GM19467 (cell line): ENCODE measurements around the gene VPS54.
"Not testable (repeated sequence)": the region's sequence is repeated elsewhere in the genome, so short reads cannot be mapped to it uniquely, and the experiment has no call there.

Source experiments
- ATAC-seq: cut with Tn5 transposase; IDR thresholded peaks from one replicate; pipeline ENCODE4 v1.9.1; 2021; ENCODE audit warnings: mild to moderate bottlenecking, moderate library complexity; ENCODE audit not compliant: unreplicated experiment

VPS54 gene

DNA sequence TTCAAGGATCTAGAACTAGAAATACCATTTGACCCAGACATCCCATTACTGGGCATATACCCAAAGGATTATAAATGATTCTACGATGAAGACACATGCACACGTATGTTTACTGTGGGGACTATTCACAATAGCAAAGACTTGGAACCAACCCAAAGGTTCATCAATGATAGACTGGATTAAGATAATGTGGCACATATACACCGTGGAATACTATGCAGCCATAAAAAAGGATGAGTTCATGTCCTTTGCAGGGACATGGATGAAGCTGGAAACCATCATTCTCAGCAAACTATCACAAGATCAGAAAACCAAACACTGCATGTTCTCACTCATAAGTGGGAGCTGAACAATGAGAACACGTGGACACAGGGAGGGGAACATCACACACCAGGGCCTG, 87.1 kb downstream of the VPS54 start:
- not testable (repeated sequence) for ATAC-seq

DNA sequence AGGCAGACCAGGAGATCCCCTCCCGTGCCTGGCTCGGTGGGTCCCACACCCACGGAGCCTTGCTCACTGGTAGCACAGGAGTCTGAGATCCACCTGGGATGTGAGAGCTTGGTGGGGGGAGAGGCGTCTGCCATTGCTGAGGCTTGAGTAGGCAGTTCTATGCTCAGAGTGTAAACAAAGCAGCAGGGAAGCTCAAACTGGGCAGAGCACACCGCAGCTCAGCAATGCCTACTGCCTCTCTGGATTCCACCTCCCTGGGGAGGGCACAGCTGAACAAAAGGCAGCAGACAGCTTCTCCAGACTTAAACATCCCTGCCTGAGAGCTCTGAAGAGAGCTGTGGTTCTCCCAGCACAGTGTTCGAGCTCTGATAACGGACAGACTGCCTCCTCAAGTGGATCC, 92.4 kb downstream of the VPS54 start:
- ATAC-seq: no peak

DNA sequence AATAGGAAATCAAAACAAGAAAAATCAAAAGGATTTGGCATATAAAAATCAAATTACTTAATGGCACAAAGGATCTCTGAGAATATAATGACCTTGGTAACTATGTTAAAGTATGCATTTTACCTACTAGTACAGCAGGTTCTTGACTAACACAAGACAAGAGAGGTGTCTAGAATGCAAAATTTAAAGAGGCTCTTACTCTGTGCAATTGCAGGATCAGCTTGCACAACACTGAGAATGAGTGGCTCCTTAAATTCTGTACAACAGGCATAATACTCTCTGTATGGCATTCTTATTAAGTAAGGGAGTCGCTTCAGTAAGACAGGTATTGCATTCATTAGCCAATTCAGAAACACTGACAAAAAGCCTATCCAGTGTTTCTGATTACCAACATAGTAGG, 104.9 kb downstream of the VPS54 start:
- ATAC-seq: no peak

DNA sequence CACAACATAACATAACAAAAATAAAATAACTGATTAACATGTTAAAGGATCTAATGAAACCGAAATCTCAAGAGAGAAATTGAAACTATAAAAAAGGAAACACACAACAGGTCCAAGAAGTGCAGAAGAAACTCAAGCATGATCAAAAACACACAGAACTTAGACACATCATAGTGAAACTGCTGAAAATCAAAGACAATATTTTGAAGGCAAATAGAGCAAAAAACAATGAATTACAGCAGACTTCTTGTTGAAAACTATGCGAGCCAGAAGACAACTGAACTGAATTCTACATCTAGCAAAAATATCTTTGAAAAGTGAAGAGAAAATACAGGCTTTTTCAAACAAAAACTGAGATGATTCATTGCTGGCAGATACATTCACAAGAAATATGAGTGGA, 116.2 kb downstream of the VPS54 start:
- no peak for ATAC-seq

DNA sequence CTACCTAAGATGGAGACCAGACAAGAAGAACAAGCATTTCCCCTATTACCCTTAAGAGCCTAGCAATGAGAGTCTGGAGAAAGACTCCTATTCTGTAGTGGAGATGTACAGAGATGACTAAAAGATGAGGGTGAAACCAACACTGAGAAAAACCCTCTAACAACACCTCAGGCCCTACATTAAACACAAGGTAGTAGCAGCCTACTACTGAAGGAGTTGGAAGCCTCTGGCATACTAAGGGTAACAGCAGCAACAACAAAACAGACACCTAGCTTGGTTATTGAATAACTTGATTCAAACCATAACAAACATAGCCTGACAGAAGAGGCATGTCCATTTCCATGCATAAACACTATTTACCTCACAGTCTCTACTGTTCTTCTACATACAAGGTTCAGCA, 117.1 kb downstream of the VPS54 start:
- ATAC-seq: no peak

DNA sequence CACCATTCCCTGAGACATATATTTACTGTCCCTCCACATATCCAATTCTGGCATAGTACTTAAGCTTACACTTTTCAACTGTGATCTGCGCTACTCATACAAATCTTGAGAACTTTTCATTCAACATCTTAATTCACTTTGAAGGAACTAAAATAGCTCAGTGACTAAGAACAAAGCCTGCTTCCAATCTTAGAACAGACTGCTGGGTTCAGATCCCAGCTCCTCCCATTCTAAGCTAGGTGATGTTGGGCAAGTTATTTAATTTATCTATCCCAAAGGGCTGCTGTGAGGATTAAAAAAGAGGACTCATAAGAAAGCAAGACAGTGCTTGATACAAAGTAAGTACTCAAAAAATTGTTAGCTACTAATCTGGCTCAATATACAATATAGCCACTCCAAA, 119.6 kb downstream of the VPS54 start:
- no peak for ATAC-seq

DNA sequence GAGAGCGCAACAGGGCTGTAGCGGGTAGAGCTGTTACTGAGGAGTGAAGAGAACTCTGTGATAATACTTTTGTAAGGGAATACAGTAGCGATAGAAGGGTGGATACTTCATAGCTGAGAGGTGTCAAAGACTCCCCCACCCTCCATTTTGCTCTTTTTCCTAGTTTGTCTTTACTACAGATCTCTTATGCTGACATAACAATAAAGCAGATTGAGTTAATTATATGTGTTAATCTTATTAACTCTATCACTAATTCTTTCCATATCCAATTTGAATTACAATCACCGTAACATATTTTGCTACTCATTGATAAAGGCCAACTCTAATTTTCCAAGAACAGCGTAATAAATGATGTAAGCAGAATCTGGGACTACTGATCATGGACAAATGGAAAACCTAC, 120.4 kb downstream of the VPS54 start:
- ATAC-seq: no peak

DNA sequence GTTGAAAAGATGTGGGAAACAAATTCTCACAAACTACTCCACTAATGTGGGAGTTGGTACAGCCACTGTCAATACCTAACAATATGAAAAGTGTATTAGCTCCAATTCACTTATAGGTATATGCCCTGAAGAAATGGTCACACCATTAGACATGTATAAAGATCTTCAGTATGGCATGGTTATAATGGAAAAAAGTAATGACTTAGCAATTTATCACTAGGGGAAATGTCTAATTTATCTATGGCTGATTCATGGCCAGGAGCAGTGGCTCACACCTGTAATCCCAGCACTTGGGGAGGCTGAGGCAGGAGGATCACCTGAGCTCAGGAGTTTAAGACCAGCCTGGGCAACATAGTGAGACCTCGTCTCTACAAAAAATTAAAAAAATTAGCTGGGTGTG, 125.1 kb downstream of the VPS54 start:
- no peak for ATAC-seq

DNA sequence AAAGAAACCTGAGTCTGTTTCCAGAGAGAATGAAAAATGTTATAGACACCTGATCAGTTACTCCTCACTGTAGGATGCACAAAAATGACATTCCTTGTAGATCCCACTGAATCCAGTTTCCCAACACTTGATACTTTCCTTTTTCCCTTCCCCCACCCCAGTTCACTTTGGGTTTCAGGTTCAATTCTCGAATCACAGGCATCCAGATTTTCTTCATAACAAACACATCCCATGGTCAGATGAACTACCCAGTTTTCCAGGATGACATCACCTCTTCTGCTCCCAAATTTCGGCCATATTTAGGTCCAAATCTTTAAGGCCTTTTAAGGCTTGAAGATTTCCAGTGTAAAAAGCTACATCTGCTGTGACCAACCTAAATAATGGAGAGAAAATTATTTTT, 126.1 kb downstream of the VPS54 start:
- no peak for ATAC-seq

DNA sequence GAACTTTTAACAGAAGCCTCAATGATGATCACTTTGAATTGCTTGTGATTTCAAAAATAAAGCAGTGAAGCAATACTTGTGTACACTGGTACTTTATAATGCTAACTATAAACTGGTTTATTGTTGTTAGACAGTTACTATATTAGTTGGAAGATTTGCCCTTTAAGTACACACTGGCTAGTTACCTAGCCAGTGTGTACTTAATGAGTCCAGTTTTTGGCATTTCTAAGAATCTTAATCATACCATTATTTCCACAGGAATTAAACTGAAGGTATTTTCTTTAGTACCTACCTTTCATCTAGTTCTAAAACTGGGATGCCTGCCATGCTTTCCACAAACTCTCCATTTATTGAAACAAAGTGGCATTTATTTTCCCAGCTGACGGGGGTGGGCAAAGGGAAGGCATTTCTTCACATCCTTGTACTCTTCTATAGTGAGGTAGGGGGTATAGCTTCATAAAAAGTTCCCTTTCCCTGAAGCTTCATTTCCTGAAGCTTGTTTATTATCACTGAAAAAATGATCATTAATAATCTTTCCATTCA, 127.7 kb downstream of the VPS54 start:
- no peak for ATAC-seq

DNA sequence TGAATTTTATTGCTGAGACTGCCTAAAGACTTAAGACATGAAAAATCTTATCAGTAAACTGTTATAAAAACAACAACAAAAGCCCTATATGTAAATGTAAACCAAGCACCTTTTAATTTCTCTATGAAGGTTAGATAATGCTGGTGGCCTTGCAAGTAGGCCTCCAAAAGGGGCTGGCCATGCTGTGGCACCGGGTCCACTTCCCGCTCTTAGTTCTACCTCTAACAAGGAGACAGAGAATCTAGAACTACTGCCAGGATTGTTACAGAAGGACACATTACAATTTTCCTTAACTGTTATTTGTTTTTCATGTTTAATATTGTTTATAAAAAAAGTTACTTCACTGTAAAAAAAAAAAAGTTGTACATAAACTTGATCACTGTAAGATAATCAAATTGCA, 128.6 kb downstream of the VPS54 start:
- ATAC-seq: no peak

DNA sequence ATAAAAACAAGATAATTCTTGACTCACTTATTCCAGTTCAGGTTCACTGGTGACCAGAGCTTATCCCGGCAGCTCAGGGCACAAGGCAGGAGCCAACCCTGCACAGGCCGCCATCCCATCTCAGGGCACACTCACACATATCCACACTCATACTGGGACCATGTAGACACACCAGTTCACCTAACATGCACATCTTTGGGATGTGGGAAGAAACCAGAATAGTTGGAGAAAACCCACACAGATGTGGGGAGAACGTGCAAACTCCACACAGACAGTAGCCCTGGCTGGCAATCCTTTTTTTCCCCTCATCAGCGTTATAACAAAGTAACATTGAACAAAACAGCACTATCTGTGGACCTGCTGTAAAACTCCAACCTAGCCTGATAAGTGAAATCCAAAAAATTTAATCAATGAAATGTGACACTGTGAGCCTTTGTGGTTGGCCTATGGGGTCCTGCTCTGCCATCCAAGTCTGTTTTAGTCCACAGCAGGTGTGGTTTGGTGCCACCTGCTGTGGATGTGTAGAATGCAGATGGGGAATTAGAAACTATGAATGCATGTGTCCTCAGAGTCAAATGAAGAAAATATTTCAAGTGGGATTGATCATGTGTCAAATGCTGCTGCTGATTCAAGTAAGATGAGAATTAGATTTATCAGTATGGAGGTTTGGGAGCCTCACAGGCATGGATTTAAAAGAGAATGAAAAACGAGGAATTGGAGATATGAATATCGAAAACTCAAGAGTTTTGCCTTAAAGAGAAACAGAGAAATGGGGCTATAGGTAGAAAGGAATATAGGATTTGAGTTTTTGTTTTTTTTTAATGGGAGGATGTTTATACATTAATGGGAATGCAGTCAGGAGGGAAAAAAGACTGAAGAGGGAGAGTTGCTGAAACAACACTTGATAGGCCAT, 130.5 kb downstream of the VPS54 start:
- ATAC-seq: peak; percentile 74

DNA sequence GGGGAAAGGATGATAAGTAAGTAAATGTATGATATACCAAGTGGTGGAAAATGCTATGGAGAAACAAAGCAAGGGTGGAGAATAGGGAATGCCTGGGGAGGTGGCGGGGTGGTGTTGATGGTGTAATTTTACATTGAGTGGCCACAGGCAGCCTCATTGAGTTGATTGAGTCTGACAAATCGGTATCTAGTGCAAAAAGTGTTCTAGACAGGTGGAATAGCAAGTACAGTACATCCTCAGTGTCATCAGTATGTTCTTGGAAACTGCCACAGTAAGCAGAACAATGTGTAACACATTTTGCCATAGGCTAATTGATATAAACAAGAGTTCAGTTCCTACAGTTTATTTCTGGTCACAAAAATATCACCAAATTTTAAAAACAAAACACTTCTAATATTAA, 131.2 kb downstream of the VPS54 start:
- ATAC-seq: no peak

DNA sequence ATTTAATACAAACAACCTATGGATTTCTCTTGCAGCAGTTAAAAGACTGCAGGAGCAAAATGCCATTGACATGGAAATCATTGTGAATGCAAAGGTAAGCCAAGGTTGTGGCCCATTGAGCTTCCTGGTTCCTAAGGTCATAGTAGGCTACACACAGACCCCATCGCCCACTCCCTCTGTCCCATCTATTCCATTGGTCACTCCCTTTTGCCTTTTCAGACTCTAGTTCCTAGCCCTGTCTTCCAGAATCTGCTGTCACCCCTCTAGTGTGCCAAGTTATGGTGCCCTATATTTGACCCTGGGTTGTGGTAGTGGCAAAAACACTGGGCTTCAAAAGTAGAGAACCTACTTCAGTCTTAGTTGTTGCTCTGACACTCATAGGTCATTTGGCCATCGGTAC, 132.8 kb downstream of the VPS54 start:
- no peak for ATAC-seq

DNA sequence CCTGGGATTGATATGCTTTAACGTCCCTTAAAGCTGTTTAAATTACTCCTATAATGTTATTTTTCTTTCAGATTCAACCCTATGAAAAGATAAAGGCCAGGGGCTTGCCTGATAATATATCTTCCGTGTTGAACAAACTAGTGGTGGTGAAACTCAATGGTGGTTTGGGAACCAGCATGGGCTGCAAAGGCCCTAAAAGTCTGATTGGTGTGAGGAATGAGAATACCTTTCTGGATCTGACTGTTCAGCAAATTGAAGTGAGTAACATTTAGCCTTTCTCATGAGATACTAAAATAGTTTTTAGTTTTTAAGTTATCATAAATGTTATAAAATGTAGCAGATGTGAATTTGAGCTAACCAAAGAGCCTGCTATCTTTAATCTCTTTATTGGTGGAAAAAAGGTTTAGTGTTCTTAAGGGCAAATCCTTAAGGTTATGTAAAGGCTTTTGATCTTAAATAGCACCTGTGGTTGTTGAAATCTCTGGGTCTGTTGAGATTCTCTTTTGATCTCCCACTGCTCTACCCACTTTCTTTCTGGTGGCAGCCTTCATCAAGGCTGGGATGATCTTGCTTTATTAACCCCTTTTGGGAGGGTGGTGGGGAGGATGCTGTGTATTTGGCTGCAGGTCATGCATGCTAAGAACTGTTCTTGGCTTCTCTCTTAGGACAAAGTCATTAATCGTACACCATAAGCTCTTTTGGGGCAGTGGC, 136.7 kb downstream of the VPS54 start:
- ATAC-seq: no peak

DNA sequence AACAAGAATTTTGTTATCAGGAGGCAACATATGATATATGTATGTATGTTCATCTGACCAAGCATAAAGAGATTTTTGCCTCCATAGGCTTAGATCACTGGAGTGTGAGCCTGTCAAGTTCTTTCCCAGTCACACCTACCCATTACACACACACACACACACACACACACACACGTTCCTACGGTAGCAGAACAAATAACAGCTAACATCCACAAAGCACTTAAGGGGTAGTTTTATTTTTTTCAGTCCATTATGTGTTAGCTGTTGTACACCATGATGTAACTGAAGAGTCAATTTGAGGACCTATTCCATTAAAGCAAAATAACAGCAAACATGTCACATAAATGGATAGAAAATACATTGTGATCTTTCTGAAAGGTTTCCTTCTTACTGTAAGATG, 138.0 kb downstream of the VPS54 start:
- ATAC-seq: no peak

DNA sequence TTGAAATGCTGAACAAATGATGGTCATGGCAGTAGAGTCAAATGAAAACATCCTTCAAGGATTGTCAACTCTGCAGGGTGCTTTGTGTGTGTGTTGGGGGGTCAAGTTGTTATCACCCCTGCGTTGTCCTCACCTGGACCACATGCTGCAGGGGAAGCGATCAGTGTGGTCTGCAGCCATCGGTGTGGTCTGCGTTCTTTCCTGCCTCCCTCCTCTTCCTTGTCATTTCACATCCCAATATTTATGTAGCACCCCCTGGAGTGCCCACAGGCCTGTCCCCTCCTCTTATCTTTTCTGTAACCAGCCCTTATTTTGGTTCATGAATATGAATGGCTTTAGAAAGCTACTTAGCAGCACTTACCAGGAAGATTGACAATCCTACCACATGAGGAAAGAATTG, 138.6 kb downstream of the VPS54 start:
- no peak for ATAC-seq

DNA sequence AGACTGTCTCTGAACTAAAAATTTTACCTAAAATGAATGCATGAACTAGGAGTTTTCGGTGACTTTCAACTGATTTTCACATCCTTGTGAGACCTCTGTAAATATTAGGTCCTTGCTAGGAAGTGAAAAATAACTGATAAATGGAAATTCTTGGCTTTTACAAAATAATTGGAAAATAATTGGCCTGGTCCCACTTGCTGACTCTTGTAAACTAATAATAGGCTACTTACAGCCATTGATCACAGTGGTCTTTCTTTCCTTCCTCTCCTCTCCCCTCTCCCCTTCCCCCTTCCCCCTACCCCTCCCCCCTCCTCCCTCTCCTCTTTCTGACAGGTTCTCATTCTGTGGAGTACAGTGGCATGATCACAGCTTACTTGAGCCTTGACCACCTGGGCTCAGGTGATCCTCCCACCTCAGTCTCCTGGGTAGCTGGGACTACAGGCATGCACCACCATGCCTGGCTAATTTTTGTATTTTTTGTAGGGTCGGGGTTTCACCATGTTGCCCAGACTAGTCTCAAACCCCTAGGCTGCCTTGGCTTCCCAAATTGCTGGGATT, 139.3 kb downstream of the VPS54 start:
- no peak for ATAC-seq

DNA sequence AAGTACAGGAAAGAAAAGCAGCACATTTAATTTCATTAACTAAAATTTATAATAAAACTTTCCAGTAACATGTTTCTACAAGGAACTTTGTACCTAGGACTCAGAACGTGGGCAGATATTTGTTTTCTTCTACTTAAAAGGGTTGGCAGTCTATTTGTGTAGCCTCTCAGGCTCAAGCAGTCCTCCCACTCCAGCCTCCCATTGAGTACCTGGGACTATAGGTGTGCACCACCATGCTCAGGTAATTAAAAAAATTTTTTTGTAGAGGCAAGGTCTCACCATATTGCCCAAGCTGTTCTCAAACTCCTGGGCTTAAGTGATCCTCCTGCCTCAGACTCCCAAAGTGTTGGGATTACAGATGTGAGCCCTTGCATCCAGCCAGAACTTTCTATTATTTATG, 140.7 kb downstream of the VPS54 start:
- ATAC-seq: no peak

DNA sequence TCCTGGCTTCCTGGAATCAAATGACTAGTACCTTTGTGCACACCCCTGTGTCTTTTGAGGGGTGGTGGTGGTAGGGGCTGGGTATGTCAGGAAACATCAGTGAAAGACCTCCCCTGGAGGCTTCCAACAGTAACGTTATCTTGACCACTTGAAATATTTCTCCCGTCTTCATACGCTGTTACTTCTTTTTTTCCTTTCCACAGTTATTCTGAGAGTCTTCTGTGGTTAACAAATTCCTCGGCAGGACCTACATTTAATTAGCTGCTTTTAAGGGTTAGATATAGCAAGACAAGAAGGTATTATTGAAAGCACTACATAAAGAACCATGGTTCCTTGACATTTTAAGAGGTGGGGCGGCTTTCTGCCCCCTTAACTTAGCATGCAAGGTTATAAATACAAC, 142.9 kb downstream of the VPS54 start:
- ATAC-seq: no peak

DNA sequence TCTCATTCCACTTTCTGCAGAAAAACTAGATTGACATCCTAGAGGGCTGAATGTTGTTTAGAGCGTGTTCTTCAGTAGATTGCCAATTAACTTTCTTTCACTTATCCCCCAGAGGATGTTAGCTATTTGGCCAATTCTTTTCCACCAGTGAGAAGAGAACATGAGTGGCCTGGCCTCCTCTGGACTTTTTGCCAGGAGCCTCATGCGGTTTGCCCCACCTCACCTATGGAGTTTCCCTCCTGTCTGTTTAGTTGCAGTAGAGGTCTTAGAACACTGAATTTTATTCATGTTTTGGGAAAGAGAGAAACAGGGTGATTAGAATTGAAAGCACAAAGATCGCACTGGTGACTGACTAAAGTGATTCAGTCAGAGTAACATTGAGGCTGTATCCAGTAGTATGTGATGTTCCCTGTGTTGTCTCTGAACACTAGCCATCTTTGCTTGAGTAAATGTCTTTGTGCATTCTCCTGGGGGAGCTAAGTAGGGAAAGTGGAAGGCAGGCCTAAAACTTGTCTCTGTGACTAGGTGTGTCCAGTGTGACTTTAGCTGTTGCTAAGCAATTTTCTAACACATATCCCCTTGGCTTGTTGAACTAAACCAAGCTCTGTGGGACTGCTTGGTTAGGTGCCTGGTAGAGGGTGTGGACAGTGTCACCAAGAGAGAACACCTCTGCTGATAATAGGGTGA, 143.5 kb downstream of the VPS54 start:
- ATAC-seq: no peak
